Activated CD8-positive, alpha-beta memory T cell treated with anti-CD3 and anti-CD28 coated beads, Interleukin-2, amount 50 U/mL, for 4 hours (primary cell): ENCODE data around the gene MAP7D1.

Source experiments
- DNase-seq: peaks from one replicate; pipeline ENCODE4 v3.0.0-alpha.2; 2020

Gene MAP7D1

GRCh38 chr1:36155408-36156328 is at the start of gene MAP7D1:
MAP7D1 (plus strand) TSS chr1:36156160; CDS start chr1:36156418, 258 bp downstream.
- DNase-seq, result peak; percentile 88

- DNase-seq, result no peak
Observed at GRCh38 chr1:36106269-36106668, 49.7 kb upstream of the MAP7D1 start.

- DNase-seq, result no peak
Observed at GRCh38 chr1:36107394-36107793, 48.6 kb upstream of the MAP7D1 start.

GRCh38 chr1:36108314-36108713 is 47.6 kb upstream of the MAP7D1 start:
- DNase-seq, result no peak

- peak; percentile 44 for DNase-seq
Observed at GRCh38 chr1:36109041-36109679, 46.8 kb upstream of the MAP7D1 start.

GRCh38 chr1:36111151-36111550 is 44.8 kb upstream of the MAP7D1 start:
- no peak for DNase-seq

GRCh38 chr1:36112823-36113222 is 43.1 kb upstream of the MAP7D1 start:
- no peak for DNase-seq

- DNase-seq, result no peak
Observed at GRCh38 chr1:36114371-36114770, 41.6 kb upstream of the MAP7D1 start.

- no peak for DNase-seq
Observed at GRCh38 chr1:36115200-36115669, 40.7 kb upstream of the MAP7D1 start.

GRCh38 chr1:36115931-36116330 is 40.0 kb upstream of the MAP7D1 start:
- DNase-seq, result no peak

GRCh38 chr1:36116901-36117300 is 39.1 kb upstream of the MAP7D1 start:
- no peak for DNase-seq

GRCh38 chr1:36118447-36119204 is 37.3 kb upstream of the MAP7D1 start:
- no peak for DNase-seq

- no peak for DNase-seq
Observed at GRCh38 chr1:36119456-36119855, 36.5 kb upstream of the MAP7D1 start.

GRCh38 chr1:36122062-36123030 is 33.6 kb upstream of the MAP7D1 start:
- DNase-seq, result no peak

GRCh38 chr1:36123356-36123755 is 32.6 kb upstream of the MAP7D1 start:
- no peak for DNase-seq

GRCh38 chr1:36124404-36125128 is 31.4 kb upstream of the MAP7D1 start:
- DNase-seq, result no peak

GRCh38 chr1:36125129-36125991 is 30.6 kb upstream of the MAP7D1 start, which contains the start of gene COL8A2:
COL8A2 (minus strand) TSS chr1:36125222; CDS start chr1:36100242, 24,980 bp downstream.
- DNase-seq, result no peak

GRCh38 chr1:36126005-36126716 is 29.8 kb upstream of the MAP7D1 start:
- DNase-seq, result no peak

- DNase-seq, result no peak
Observed at GRCh38 chr1:36126797-36127500, 29.0 kb upstream of the MAP7D1 start.
